ENCODE results near the gene C22orf23. TPM values are rescaled to one million over a fixed set of nuclear protein-coding genes. Genes with fewer than 3 reads are reported as not detected.

The C22orf23 gene
- total and polyA plus RNA-seq, 2 of the 13 experiments (the other 11 are each of a cell fraction or from before 2014, with no cell fraction given) = 0.21 to 0.24 TPM

GRCh38 chr22:37933711-37934376, 19.6 kb downstream of the C22orf23 start (continued):
- TF ChIP-seq PLSCR1 (CRISPR knock-in tag; IDR thresholded peaks at IDR 0.05; ENCODE audit: borderline replicate concordance) (no peak), ZNF784 (CRISPR knock-in tag; IDR thresholded peaks at IDR 0.05; ENCODE audit: borderline replicate concordance) (peak; percentile 65; the same call in 1 of the 2 replicates), DNMT1 (CRISPR knock-in tag; IDR thresholded peaks at IDR 0.05) (0 out of 2 replicates have a peak, but pooled peaks have one; percentile 47), ZNF3 (CRISPR knock-in tag; IDR thresholded peaks at IDR 0.05) (no peak), TRIM22 (IDR thresholded peaks at IDR 0.05) (no peak), CBFB (CRISPR knock-in tag; IDR thresholded peaks at IDR 0.05) (peak; percentile 70; the same call in 1 of the 2 replicates), NR2F1 (CRISPR knock-in tag; IDR thresholded peaks at IDR 0.05) (no peak), THAP11 (CRISPR knock-in tag; IDR thresholded peaks at IDR 0.05) (0 out of 2 replicates have a peak, but pooled peaks have one; percentile 62), ZNF576 (CRISPR knock-in tag; IDR thresholded peaks at IDR 0.05) (no peak), ZNF781 (CRISPR knock-in tag; IDR thresholded peaks at IDR 0.05; ENCODE audit: borderline replicate concordance, not compliant biosample characterization) (peak; percentile 48), ZNF275 (CRISPR knock-in tag; IDR thresholded peaks at IDR 0.05; ENCODE audit: borderline replicate concordance) (no peak), SP4 (CRISPR knock-in tag; IDR thresholded peaks at IDR 0.05) (peak; percentile 70; the same call in 1 of the 2 replicates), DMAP1 (CRISPR knock-in tag; IDR thresholded peaks at IDR 0.05) (peak; percentile 31; the same call in 1 of the 2 replicates), KAT7 (CRISPR knock-in tag; IDR thresholded peaks at IDR 0.05; ENCODE audit: borderline replicate concordance) (0 out of 2 replicates have a peak, but pooled peaks have one; percentile 34), ZNF331 (CRISPR knock-in tag; IDR thresholded peaks at IDR 0.05) (peak; percentile 42; the same call in 1 of the 2 replicates), ZNF83 (CRISPR knock-in tag; IDR thresholded peaks at IDR 0.05; ENCODE audit: borderline replicate concordance) (no peak), KAT8 (CRISPR knock-in tag; IDR thresholded peaks at IDR 0.05) (peak; percentile 61), TP53 (CRISPR knock-in tag; conservative IDR thresholded peaks at IDR 0.05) (0 out of 2 replicates have a peak, but pooled peaks have one; percentile 43), PRMT3 (CRISPR knock-in tag; IDR thresholded peaks at IDR 0.05; ENCODE audit: borderline replicate concordance, low read depth) (no peak), ZNF674 (CRISPR knock-in tag; IDR thresholded peaks at IDR 0.05; ENCODE audit: low read depth) (no peak), CENPT (CRISPR knock-in tag; IDR thresholded peaks at IDR 0.05; ENCODE audit: low read depth) (no peak)
- TF ChIP-seq, protein P1, sequence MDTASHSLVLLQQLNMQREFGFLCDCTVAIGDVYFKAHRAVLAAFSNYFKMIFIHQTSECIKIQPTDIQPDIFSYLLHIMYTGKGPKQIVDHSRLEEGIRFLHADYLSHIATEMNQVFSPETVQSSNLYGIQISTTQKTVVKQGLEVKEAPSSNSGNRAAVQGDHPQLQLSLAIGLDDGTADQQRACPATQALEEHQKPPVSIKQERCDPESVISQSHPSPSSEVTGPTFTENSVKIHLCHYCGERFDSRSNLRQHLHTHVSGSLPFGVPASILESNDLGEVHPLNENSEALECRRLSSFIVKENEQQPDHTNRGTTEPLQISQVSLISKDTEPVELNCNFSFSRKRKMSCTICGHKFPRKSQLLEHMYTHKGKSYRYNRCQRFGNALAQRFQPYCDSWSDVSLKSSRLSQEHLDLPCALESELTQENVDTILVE (CRISPR knock-in tag; IDR thresholded peaks at IDR 0.05) = peak; percentile 49; the same call in 1 of the 2 replicates

Measured in HepG2 (cell line).